NCI-H748 (cell line): ENCODE results near the gene NAALADL2.
A peak's percentile ranks its signal among the peaks of the same experiment; 100 is the strongest.
"Not testable (repeated sequence)": the region's sequence is repeated elsewhere in the genome, so short reads cannot be mapped to it uniquely, and the experiment has no call there.

Source experiments
- DNase-seq: peaks from one replicate; lab custom pipeline; 2025; ENCODE audit not compliant: unreplicated experiment; lab: John Stamatoyannopoulos, UW

Gene NAALADL2

GRCh38 chr3:175248832-175249231 lies 389.7 kb downstream of the NAALADL2 start:
- no peak for DNase-seq

- peak; percentile 25 for DNase-seq
These were observed 396.6 kb downstream of the NAALADL2 start for GRCh38 chr3:175255698-175256097.

- DNase-seq = no peak
These were observed 398.0 kb downstream of the NAALADL2 start for GRCh38 chr3:175257123-175257522.

- DNase-seq = peak; percentile 54
These were observed 399.6 kb downstream of the NAALADL2 start for GRCh38 chr3:175258763-175259162.

GRCh38 chr3:175260145-175260794 lies 401.1 kb downstream of the NAALADL2 start:
- DNase-seq = no peak

- DNase-seq = no peak
These were observed 407.3 kb downstream of the NAALADL2 start for GRCh38 chr3:175266478-175266877.

- DNase-seq = no peak
These were observed 408.0 kb downstream of the NAALADL2 start for GRCh38 chr3:175267121-175267531.

GRCh38 chr3:175267561-175267960 lies 408.4 kb downstream of the NAALADL2 start:
- no peak for DNase-seq

GRCh38 chr3:175269394-175269793 lies 410.3 kb downstream of the NAALADL2 start:
- no peak for DNase-seq

- peak; percentile 41 for DNase-seq
These were observed 411.2 kb downstream of the NAALADL2 start for GRCh38 chr3:175270198-175270837.

- no peak for DNase-seq
These were observed 411.7 kb downstream of the NAALADL2 start for GRCh38 chr3:175270866-175271265.

GRCh38 chr3:175271465-175271864 lies 412.3 kb downstream of the NAALADL2 start:
- not testable (repeated sequence) for DNase-seq

- no peak for DNase-seq
These were observed 413.3 kb downstream of the NAALADL2 start for GRCh38 chr3:175272392-175272791.

GRCh38 chr3:175273573-175273972 lies 414.4 kb downstream of the NAALADL2 start:
- DNase-seq = no peak

GRCh38 chr3:175274056-175274455 lies 414.9 kb downstream of the NAALADL2 start:
- DNase-seq = peak; percentile 40

GRCh38 chr3:175274474-175275218 lies 415.5 kb downstream of the NAALADL2 start:
- no peak for DNase-seq

GRCh38 chr3:175278680-175279079 lies 419.5 kb downstream of the NAALADL2 start:
- no peak for DNase-seq

- DNase-seq = no peak
These were observed 420.3 kb downstream of the NAALADL2 start for GRCh38 chr3:175279457-175279856.

GRCh38 chr3:175279911-175280310 lies 420.8 kb downstream of the NAALADL2 start:
- no peak for DNase-seq

- no peak for DNase-seq
These were observed 428.3 kb downstream of the NAALADL2 start for GRCh38 chr3:175287361-175287963.

GRCh38 chr3:175288621-175289020 lies 429.5 kb downstream of the NAALADL2 start:
- no peak for DNase-seq

GRCh38 chr3:175294793-175295192 lies 435.7 kb downstream of the NAALADL2 start:
- no peak for DNase-seq
